GM21515 (cell line): ENCODE data around the gene R3HCC1L.

Source experiments
- ATAC-seq: cut with Tn5 transposase; IDR thresholded peaks from one replicate; pipeline ENCODE4 v1.9.1; 2021; ENCODE audit not compliant: unreplicated experiment

The R3HCC1L gene

GRCh38 chr10:98272245-98272644, 137.8 kb downstream of the R3HCC1L start:
- ATAC-seq, result no peak

GRCh38 chr10:98272656-98273055, 138.2 kb downstream of the R3HCC1L start:
- ATAC-seq, result no peak

- no peak for ATAC-seq
Measured at GRCh38 chr10:98273057-98273850, 138.8 kb downstream of the R3HCC1L start.

GRCh38 chr10:98274562-98274961, 140.1 kb downstream of the R3HCC1L start:
- ATAC-seq, result no peak

GRCh38 chr10:98276311-98276710, 141.9 kb downstream of the R3HCC1L start:
- no peak for ATAC-seq

GRCh38 chr10:98285416-98285815, 151.0 kb downstream of the R3HCC1L start:
- no peak for ATAC-seq

- no peak for ATAC-seq
Measured at GRCh38 chr10:98286419-98286818, 152.0 kb downstream of the R3HCC1L start.

- no peak for ATAC-seq
Measured at GRCh38 chr10:98287321-98287720, 152.9 kb downstream of the R3HCC1L start.

GRCh38 chr10:98289802-98290209, 155.3 kb downstream of the R3HCC1L start:
- ATAC-seq, result no peak

GRCh38 chr10:98292971-98293370, 158.5 kb downstream of the R3HCC1L start:
- ATAC-seq, result no peak

GRCh38 chr10:98293550-98294269, 159.3 kb downstream of the R3HCC1L start:
- no peak for ATAC-seq

GRCh38 chr10:98294270-98294627, 159.8 kb downstream of the R3HCC1L start:
- ATAC-seq, result no peak
